HG02884 (cell line): ENCODE results near the gene MGST3.
"Not testable (repeated sequence)": the region's sequence is repeated elsewhere in the genome, so short reads cannot be mapped to it uniquely, and the experiment has no call there.

Experiments used
- ATAC-seq: cut with Tn5 transposase; IDR thresholded peaks from one replicate; pipeline ENCODE4 v1.9.1; 2021; ENCODE audit warnings: mild to moderate bottlenecking, moderate library complexity; ENCODE audit not compliant: unreplicated experiment

The MGST3 gene

DNA sequence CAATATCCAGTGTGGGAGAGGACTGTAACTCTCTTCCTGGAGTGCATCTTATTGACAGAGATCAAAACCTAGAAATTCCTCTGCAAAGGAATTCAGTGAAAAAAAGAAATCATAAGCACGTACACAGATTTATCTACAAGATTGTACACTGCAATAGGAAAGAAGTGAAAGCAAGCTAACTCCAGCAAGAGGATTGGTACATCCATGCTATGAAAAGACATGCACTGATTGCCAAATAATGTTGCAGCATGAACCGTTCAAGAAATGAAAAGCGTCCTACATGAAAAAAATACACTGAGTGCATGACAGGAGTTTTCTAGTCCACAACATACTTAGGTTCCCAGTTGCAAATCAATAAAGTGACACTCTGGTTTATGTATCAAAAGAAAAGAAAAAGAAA lies 1.9 kb upstream of the MGST3 start:
- ATAC-seq = no peak

DNA sequence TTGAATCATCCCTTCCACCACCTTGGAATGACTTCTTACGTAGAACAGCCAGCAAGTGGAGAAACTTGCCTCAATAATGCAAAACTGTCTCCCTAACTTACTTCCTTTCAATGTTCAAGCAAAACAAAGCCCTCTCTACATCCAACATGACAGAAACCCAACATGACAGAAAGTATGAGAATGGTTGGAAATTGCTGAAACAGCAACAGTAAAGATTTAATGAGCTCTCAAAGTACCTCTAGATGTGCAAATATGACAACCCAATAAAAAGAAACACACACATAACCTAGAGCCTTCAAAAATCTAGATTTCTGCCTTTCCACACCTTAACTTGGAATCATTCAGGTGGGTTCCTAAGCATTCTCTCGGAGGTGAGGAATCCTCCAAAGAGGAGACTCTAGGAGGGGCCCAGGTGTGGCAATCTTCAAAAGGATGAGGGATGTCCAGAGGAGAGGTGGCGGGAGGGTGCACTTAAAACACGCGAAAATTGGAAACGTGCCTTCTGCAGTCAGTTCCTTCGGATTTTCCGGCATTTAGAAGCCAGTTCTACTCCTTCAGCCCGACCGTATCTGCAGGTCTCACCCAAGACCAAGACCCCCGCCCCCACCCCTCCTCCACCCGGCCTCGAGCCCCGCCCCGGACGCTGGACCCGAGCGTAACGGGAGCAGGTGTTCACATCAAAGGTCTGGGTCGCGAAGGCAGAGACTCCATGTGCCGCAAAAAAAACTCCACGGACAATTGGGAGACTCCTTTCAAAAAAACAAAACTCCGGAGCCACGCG lies 996 bp upstream of the MGST3 start:
- peak; percentile 1 for ATAC-seq

DNA sequence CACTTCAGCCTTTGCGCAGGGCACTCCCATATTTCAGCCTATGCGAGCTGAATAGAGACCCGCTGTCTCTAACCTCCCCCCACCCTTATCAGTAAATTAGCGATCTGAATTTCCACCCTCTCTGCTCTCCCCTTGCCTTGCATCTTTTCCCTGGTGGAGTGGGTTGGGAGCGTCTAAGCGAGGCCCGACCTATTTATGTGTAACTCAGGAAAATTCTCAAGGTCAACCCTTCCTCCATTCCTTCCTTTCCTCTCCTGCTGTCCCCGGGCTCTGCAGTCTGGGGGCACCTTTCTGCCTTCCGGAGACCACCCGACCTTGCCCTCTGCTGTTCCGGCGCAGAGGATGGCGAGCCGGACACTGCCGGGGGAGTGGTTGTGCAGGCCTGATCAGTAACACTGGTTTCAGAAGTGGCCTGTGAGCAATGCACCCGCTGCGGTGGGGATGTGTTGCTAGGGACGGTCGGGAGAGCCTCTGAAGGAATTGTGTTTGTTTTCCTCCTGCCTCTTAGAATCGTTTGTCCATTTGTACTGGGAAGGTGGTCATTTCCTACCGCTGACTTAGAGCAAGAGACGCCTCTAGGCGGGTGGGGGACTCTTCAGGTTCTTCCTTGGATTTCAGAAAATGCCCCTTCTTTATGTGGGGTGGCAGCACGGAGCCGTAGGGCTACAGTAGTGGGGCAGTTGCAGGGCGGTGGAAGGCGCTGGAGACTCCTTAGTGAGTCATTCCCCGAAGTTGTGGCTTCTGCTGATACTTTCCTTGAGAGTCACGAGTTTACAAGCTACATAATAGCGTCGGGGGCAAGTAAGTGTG lies 513 bp downstream of the MGST3 start:
- peak; percentile 33 for ATAC-seq

DNA sequence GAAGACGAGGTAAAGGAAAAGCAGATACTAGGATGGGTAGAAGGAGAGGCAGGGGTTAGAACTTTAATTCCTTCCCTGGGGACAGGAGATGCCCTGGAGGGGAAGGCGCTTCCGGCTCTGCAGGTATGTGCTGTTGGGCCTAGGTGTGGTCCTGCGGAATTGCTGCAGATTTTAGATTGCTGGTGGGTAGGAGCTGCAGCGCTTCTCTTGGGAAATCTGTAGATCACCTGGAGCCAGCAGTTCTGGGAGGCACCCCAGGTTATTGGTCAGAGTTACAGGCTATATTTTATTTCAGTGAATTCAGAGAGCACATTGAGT lies 1.1 kb downstream of the MGST3 start:
- no peak for ATAC-seq

DNA sequence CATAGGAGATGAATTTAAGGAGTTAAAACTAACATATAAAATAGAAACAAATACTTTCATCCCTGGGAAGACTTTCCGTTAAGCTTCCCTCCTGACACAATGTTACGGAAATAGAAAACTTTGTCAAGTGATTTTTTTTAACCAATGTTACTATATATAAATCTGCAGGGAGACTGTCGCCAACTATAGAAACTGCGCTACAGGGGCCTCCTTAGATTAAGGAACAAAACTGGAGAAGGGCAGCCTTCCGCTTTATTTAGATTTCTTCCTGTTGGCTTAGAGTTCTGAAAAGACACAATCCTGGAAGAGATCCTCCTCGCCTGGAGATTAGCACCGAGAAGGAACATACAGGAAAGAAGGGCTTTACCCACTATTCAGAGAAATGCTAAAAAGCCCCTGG lies 1.5 kb downstream of the MGST3 start:
- ATAC-seq = no peak

DNA sequence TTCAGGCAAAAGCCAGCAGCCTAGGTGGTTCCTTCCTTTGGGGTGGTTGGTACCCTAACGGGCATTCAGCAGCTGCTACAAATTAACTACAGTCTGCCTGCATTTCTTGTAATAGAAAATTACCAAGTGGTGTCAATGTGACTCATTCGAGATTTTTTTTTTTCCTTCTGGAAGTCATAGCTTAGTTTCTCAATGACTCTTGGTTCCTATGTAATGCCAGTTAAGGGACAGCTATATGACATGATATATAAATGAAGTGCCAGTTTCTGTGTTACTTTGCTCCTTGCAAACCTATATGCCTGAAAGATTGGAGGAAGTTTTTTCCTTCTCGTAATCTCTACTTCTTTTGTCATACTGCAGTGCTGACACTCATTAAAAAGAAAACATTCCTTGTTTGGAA lies 2.6 kb downstream of the MGST3 start:
- ATAC-seq = no peak

DNA sequence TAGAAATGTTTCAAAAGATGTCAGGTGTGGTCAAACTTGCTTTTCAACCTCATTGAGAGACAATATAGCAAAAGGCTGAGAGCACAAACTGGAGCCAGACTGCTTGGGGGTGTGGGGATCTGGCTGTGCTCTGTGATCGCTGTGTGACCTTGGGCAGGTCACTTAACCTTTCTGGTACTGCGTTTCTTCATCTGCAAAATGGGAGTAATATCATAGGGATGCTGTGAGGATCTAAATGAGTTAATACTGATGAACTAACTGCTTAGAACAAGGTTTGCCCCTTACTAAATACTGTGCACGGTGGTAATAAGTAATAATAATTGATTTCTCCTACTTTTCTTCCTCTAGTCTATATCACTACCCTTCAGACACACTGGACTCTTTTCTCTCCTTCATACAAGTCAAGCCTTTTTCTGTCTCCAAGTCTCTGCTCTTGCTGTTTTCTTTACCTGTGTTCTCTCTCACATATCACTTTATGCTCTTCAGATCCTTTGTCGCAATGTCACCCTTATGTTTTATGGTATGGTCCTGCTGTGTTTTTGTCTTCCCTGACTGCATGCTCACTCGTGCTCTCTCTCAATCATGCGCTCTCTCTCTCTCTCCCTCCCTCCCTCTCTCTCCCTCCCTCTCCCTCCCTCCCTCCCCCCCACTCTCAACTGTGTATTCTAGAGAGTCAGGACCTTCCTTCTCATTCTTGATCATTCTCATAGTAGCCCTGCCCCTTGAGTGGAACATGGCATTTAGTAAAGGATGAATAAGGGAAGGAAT lies 3.3 kb downstream of the MGST3 start:
- no peak for ATAC-seq

DNA sequence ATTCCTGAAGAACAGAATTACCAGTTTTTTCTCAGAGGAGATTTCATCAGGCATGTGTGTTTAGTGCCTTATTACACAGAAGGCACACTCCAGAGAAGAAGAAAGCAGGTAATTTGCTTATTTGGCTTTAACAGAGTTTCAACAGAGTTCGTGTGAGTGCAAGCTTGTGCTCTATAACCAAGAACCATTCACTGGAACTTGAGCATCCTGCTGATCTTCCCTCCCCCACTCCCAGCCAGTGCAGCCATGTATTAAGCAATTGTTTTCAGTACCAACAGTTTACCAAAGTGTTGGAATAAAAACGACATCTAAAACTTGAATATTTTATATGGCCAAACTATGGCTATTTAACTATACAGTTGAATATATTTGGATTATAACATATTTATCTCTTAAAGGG lies 4.3 kb downstream of the MGST3 start:
- ATAC-seq = no peak

DNA sequence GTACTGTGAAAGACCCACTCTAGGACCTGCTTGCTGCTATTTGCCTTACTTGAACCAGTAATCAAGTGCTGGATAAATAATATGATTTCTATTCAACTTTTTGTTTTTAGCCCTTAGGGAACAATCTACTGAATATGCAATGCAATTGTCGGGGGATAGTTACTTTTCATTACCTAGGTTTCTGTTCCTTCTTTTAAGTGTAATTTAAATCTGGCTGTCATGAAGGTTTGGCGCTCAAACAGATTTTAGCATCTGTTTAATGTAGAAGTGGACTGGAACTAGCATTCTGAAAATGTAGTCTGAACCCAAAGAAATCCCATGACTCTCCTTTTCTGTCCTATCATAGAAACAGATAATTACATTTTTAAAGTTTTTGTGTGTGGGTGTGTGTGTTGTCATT lies 4.8 kb downstream of the MGST3 start:
- no peak for ATAC-seq

DNA sequence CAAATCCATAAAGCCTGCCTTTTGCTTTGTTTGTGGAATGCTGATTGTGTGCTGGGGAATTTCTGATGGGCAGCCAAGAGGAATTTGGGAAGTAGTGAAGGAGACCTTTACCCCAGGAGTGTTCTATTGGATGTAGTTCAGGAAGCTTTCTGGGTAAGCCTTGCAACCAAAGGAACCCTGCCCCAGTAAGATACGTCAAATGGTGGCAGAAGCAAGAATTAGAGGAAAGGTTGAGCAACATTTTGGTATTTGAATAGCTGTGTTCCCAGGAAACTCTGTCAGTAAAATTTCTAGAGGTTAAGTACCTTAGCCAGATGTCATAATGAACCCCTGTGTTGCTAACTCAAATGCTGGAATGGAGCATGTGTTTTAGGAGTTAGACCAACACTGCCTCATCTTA lies 6.4 kb downstream of the MGST3 start:
- no peak for ATAC-seq

DNA sequence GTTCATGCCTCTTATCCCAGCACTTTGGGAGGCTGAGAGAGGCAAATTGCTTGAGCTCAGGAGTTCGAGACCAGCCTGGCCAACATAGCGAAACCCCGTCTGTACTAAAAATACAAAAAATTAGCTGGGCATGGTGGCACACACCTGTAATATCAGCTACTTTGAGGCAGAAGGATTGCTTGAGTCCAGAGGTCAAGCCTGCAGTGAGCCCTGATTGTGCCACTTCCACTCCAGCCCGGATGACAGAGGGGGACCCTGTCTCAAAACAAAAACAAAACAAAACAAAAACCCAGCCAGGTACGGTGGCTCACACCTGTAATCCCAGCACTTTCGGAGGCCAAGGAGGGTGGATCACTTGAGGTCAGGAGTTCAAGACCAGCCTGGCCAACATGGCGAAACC lies 7.2 kb downstream of the MGST3 start:
- not testable (repeated sequence) for ATAC-seq

DNA sequence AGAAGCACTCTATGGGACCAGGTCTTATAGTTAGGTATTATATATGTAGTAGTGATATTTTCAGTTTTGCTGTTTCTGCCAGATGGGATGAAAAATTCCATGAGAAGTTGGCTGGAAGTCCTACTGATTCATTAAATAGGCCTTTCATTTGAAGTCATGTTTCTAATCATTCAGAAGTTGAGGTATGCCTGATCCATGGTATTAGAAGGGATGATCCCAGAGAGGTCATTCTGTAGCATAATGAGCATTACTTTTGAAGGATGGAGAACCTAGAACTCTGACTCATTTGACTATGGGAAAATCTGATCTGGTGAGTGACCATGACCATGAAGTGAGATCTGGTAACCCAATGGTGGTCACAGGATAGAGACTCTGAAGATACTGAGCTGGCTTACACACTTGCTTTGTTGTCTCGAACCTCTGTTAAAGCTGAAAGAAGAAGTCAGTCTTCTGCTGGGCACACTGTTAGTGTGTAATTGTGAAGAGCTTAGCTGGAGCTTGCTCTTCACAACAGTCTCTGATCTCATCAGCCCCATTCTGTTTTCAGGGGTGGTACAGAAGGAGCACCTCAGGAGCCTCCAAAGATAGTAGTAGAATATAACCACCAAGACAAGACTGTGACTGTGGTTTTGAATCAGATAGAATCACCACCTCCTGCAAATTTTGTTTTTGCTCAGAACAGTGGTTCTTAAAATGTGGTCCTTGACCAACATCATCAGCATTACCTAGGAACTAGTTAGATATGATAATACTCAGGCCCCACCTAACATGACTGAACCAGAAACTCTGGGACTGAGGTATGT lies 9.0 kb downstream of the MGST3 start:
- no peak for ATAC-seq

DNA sequence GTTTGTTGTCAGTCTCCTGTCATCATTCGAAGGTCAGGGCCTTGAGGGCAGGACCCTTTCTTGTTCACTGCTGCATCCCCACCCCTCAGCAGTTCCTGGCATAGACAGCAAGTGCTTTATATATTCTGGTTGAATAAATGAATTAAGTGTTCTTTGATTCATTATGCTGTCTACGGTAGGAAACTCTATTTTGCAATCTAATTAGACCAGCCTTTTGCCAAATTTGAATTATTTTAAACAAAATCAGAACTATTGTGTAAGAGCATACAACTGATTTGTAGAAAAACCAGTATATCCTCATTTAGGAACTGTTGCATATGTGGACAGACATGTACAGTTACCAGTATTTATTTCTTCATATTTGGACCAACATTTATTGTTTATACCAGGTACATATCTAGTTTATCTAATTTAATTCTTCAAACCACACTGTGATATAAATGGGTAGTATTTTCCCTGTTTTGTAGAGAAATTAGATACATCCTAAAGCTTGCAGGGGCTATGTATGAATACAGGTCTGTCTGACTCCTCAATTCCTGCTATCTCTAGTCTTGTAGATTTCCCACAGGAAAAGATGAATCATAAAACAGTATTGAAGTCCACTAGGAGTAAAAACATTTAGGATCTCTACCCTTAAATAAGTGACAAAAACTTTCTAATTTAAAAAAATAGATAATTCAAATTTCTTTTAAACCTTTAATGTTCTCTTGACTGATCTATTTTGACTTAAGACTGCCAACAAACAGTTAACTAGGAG lies 10.4 kb downstream of the MGST3 start:
- ATAC-seq = no peak

DNA sequence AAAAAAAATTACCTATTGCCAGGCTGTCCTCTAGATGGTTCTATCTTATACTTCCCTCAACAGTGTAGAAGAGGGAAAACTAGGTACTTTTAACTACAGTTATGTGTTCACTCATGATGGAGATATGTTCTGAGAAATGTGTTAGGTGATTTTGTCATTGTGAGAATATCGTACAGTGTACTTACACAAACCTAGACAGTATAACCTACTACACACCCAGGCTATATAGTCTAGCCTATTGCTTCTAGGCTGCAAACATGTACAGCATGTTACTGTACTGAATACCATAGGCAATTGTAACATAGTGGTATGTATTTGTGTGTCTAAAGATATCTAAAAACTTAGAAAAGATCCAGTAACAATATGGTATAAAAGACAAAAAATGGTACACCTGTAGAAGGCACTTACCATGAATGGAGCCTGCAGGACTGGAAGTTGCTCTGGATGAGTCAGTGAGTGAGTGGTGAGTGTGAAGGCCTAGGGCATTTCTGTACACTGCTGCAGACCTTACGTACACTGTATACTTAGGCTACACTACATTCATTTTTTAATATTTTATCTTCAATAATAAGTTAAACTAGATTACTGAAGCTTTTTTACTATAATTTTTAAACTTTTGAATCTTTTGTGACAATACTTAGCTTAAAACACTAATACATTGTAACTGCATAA lies 13.2 kb downstream of the MGST3 start:
- ATAC-seq = no peak

DNA sequence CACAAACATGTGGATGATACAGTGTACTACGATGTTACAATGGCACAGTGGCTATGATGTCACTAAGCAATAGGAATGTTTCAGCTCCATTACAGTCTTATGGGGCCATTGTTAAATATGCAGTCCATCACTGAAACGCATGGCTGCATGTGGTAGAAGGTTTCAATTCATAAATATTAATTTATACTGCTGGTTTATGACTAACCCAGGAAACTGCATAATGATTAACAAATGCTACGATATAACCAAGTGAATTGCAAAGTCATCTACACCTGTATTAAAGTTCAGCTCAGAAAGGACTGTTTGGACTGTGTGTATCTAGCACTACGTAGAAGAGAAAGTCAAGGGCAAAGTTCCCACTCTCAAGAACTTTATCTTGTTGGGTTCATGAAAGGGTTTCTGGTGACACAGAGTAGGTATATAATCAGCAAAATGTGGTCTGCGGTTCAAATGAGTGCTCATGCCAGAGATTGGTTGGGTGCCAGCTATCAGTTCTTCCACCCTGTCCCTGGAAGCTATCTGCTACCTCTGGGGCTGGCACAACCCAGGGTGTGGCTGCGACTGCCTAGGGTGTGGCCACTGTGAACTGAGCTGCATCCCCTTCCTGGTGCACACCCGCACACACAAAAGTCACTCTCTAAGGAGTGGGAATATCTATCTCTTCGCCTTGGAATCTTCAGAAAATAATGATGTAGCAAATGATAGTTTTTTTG lies 14.8 kb downstream of the MGST3 start:
- ATAC-seq = no peak

DNA sequence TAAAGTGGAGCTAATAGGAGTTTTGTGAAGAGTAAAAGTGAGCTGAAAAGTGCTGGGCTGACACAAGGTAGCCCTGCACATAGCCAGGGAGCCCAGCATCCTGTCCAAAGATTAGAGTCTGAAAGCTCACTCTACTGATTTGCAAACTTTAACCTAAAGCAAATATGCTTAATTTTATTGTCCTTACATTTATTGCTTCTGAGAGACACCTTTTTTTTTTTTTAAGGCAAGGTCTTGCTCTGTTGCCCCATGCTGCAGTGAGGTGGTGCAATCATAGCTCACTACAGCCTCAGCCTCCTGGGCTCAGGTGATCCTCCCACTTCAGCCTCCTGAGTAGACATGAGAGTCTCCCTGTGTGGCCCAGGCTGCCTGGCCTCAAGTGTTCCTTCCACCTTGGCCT lies 16.5 kb downstream of the MGST3 start:
- no peak for ATAC-seq

DNA sequence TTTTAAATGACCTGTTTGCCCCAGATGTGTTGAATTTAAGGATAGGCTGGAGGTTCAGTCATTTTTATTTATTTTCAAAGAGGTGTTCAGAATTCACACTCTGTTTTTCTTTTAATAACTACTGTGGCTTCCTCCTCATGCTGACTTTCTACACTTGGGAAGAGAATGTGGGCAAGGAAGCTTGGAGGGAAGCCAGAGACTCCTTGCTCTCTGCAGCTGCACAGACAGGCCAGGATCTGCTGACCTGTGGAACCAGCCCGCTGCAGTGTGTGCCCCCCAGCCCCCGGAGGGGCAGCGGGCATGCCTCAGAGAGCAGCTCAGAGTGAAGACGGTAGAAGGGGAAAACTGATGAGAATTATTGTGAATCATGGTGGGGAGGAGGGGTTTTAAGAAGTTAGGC lies 16.9 kb downstream of the MGST3 start:
- ATAC-seq = no peak

DNA sequence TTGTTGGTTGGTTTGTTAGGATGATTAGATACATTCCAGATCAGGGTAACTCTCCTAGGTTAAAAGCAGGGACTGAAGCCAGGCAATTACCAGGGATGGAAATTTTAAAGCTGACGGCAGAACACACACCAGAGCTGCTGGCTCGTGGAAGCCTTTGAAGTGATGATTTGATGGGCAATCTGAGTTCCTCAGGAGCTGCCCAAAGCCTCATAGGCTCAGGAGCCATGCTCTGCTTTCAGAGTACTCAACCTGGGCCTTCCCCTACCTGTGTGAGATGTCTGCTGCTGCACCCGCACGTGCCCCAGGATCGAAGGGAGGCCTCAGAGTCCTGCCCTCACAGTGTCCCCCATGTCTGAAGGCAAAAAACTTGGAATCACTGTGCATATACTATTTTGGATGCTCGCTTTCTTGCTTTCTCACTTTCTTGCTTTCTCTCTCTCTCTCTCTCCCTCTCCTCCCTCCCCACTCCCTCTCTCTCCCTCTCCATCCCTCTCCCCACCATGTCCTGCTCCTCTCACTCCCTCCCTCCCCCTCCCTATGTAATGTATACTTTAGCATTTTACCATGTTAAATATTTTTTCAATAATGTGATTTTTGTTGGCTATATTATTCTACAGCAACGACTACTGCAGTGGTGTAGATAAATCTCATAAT lies 18.0 kb downstream of the MGST3 start:
- ATAC-seq = no peak
